Measurements from ENCODE around the gene ZC3HAV1L. TPM values are rescaled to one million over a fixed set of nuclear protein-coding genes. Genes with fewer than 3 reads are reported as not detected.

The ZC3HAV1L gene
- total and polyA plus RNA-seq, 2 of the 8 experiments (the other 6 are each of a cell fraction or from before 2014, with no cell fraction given): 5.2 to 7.0 TPM

DNA sequence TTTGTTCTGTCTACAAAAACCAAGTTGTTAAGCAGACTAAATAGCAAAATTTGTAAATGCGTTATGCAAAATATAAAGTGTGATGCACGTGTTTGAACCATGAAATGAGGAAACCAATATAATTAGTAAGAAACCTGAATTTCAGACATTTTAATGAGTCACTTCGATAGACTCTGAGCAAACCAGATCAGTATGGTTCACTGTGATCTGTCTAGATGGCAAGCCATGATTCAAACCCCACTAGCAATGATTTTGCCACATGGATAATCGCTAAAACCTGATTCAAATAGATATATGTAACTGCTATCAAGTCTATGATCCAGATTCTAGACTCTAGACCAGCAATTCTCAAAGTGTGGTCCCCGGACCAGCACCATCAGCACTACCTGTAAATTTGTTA is 48.9 kb upstream of the ZC3HAV1L start (continued):
- no peak for TF ChIP-seq GTF2F1 (IDR thresholded peaks at IDR 0.05; ENCODE audit: borderline replicate concordance, low read depth, low read length)
- TF ChIP-seq, protein P1, sequence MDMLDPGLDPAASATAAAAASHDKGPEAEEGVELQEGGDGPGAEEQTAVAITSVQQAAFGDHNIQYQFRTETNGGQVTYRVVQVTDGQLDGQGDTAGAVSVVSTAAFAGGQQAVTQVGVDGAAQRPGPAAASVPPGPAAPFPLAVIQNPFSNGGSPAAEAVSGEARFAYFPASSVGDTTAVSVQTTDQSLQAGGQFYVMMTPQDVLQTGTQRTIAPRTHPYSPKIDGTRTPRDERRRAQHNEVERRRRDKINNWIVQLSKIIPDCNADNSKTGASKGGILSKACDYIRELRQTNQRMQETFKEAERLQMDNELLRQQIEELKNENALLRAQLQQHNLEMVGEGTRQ (IDR thresholded peaks at IDR 0.05; ENCODE audit: low read length): no peak
- TF ChIP-seq KDM1A (IDR thresholded peaks at IDR 0.05; ENCODE audit: borderline replicate concordance, low read length): no peak
- TF ChIP-seq CEBPB (IDR thresholded peaks at IDR 0.05; ENCODE audit: low read depth, low read length): no peak
- TF ChIP-seq SP1 (IDR thresholded peaks at IDR 0.05; ENCODE audit: low read depth, low read length): no peak
- TF ChIP-seq SAP30 (IDR thresholded peaks at IDR 0.05; ENCODE audit: insufficient read depth, insufficient replicate concordance, low read length): no peak
